Measurements from ENCODE around the gene TCP11.

TCP11 gene

DNA sequence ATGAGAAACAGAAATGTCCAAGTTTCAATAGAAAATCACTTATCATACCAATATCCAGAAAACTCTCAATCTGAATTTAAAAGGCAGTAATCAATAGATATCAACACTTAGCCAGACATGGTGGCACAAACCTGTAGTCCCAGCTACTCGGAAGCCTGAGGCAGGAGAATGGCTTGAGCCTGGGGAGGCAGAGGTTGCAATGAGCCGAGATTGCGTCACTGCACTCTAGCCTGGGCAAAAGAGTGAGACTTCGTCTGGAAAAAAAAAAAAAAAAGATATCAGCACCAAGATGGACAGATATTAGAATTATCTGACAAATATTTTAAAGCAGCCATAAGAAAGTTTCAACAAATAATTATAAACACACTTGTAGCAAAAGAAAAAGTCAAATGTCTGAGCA, 47.0 kb downstream of the TCP11 start:
- no peak for TF ChIP-seq CTCF (conservative IDR thresholded peaks at IDR 0.05; ENCODE audit: low read length)

DNA sequence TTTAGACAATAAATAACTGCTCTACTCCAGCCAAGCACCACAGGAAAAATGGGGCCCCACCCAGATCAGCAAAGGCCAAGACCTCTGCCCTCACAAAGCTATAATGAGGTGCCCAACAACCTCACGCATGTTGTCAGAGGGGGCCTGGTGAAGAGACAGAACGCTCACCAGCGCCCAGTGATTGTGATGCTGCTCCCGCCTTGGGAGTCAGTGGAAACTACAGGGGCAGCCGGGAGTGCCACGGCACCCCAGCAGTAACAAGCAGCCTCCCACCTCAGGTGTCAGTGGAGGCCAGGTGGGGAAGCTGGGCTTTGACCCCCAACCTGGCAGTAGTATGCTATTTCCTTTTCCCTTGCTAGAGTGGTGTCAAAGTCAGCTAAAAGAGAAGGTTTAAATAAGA, 47.4 kb downstream of the TCP11 start:
- TF ChIP-seq CTCF (conservative IDR thresholded peaks at IDR 0.05; ENCODE audit: low read length), result no peak
- DNase-seq (ENCODE audit: low read depth), result no peak
- H3K4me3 ChIP-seq (ENCODE audit: low read length), result no peak overlapping the region

More for the DNA sequence above, 47.0 kb downstream of the TCP11 start:
- no peak overlapping the region for H3K4me3 ChIP-seq (ENCODE audit: low read length)
- peak; percentile 21 for DNase-seq (ENCODE audit: low read depth)

- DNase-seq (ENCODE audit: low read depth), result peak; percentile 70
- TF ChIP-seq CTCF (conservative IDR thresholded peaks at IDR 0.05; ENCODE audit: low read length), result no peak
- no peak overlapping the region; the same call in 1 of the 2 replicates for H3K4me3 ChIP-seq (ENCODE audit: low read length)
Measured at GRCh38 chr6:35093118-35093445, 48.1 kb downstream of the TCP11 start.

- TF ChIP-seq CTCF (conservative IDR thresholded peaks at IDR 0.05; ENCODE audit: low read length), result no peak; the same call in 1 of the 2 replicates
- DNase-seq (ENCODE audit: low read depth), result peak; percentile 92
- no peak overlapping the region; the same call in 1 of the 2 replicates for H3K4me3 ChIP-seq (ENCODE audit: low read length)
Measured at GRCh38 chr6:35092362-35093117, 48.6 kb downstream of the TCP11 start.

DNA sequence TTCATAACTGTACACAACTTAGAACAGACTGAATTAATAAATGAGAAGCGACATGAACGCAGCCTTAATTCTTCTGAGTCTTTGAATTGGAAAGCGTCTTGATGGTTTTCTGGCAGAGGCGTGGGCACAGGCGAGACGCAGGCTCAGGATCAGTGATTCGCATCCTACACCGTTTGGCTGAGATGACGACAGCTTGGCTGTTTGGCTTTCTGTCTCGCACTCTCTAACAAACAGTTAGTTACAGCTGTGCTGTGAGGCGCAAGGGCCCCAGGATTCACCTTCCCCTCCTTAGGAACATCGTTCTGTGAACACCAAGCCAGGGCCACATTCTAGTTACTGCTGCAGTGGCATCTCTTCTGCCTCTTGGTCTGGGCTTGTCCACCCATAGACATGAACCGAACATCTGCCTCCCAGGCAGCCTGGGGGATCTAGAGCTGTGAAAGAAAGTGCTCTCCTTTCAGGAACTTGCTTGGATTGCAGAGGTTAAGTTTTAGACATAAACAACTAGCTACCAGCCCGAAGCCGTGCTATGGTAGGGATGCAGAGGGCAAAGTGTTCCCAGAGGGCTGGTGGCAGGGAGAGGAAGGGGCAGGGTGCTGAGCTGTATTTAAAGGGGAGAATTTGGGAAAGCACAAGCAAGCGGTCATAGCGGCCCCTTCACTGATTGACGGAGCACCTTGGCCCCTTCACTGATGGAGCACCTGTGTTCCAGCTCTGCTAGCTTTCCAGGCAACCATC, 49.6 kb downstream of the TCP11 start:
- H3K4me3 ChIP-seq (ENCODE audit: low read length), result no peak overlapping the region
- DNase-seq (ENCODE audit: low read depth), result peak; percentile 58
- TF ChIP-seq CTCF (conservative IDR thresholded peaks at IDR 0.05; ENCODE audit: low read length), result no peak

DNA sequence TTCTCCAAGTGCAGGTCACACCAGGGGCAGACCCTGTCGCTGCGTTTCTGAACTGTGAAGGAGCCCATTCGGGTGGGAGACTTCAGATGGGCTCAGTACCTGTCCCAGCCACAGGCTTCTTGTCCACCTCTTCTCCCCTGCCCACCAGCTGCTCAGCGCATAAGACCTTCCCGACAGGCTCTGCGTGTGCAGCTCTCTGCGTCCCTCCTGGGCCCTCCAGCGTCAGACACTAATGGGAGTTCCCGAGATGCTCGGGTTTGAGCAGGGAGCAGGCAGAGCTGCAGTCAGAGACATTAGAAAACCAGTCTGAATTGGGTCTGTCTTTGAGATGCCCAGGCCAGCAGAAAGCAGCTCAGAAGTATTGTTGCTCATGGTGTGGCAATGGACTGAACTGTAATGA, 50.4 kb downstream of the TCP11 start:
- no peak for DNase-seq (ENCODE audit: low read depth)
- TF ChIP-seq CTCF (conservative IDR thresholded peaks at IDR 0.05; ENCODE audit: low read length), result no peak
- no peak overlapping the region for H3K4me3 ChIP-seq (ENCODE audit: low read length)

All from AG10803 (cell line).